ENCODE data around the gene OBSL1.

The OBSL1 gene

DNA sequence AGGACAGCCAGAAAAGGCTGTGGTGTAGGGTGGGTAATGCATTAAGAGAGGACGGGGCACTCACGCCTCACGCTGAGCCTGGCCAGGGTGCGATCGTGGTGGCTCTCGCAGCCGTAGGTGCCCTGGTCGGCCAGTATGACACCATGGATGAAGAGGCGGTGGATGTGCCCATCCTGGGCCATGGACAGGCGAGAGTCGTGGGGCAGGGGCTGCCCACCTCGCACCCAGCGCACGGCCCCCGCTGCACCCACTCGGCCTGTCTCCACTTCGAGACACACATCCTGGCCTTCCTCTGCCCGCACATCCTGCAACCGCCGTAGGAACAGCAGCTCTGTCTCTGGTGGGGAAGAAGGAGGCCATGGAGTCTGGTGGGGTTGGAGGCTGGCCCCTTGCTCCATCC is 15.4 kb downstream of the OBSL1 start:
- H3K27me3 ChIP-seq (ENCODE audit: control insufficient read depth, insufficient read depth, low read length): peaks cover 22% of the 10 kb centered on the region
- no peak overlapping the region for H3K9ac ChIP-seq (ENCODE audit: low read length)
- H3K4me3 ChIP-seq (ENCODE audit: low read depth, low read length): no peak overlapping the region
- H3K9me3 ChIP-seq (ENCODE audit: control insufficient read depth, insufficient read depth, low read depth, low read length): no peaks in the 10 kb centered on the region
- peaks cover 21% of the 10 kb centered on the region for H3K4me1 ChIP-seq (ENCODE audit: control insufficient read depth, insufficient read depth, low read length)
- H3K36me3 ChIP-seq (ENCODE audit: control insufficient read depth, insufficient read depth, low read length): peaks cover 21% of the 10 kb centered on the region
- H3K27ac ChIP-seq (ENCODE audit: low read depth, low read length): no peak overlapping the region

DNA sequence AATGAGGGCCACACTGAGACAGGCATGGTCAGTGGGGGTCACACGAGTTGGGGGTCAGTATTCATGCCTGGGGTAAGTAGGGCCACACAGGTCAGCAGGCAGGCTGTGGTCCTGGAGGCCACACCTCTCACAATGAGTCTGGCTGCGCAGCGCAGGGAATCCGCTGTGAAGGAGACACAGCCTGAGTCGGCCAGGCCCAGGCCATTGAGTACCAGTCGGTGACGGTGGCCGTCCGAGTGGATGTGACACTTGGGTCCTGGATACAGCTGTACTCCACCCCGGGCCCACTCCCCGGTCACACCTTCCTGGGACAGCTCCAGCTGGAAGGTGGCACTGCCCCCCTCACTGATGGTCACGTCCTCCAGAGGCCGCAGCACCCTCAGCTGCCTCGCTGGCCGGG is 17.0 kb downstream of the OBSL1 start:
- Histone ChIP-seq H3K9ac (ENCODE audit: low read length) (no peak overlapping the region), H3K4me1 (ENCODE audit: control insufficient read depth, insufficient read depth, low read length) (peaks cover 12% of the 10 kb centered on the region; the same call in 1 of the 2 replicates), H3K4me3 (ENCODE audit: low read depth, low read length) (no peak overlapping the region), H3K36me3 (ENCODE audit: control insufficient read depth, insufficient read depth, low read length) (peaks cover 20% of the 10 kb centered on the region), H3K27ac (ENCODE audit: low read depth, low read length) (no peak overlapping the region), H3K27me3 (ENCODE audit: control insufficient read depth, insufficient read depth, low read length) (peaks cover 28% of the 10 kb centered on the region), H3K9me3 (ENCODE audit: control insufficient read depth, insufficient read depth, low read depth, low read length) (no peaks in the 10 kb centered on the region)

DNA sequence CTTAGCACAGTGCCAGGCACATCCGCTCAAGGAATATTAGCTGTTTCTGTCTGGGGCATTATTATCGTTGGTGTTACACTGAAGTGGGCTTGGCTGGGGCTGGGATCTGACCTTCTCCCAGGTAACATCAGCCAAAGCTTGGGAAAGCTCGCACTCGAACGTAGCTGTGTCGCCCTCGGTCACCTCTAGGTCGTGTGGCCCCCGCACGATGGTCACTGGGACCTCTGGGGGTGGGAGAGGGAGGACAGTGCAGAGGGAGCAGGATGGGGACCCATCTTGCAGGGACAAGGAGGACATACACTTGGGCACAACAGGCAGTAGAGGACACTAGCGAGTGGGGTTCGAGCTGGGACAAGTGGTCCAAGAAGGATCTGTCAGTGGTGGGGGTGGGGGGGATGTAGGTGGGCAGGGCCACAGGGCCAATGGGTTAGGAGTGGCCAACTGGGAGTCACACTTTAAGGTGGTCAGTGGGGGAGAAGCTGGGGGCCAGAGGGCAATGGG is 17.8 kb downstream of the OBSL1 start:
- peak overlapping the region; percentile 84 for H3K4me3 ChIP-seq (ENCODE audit: low read depth, low read length)
- no peak overlapping the region for H3K9ac ChIP-seq (ENCODE audit: low read length)
- H3K27ac ChIP-seq (ENCODE audit: low read depth, low read length): no peak overlapping the region
- H3K27me3 ChIP-seq (ENCODE audit: control insufficient read depth, insufficient read depth, low read length): peaks cover 28% of the 10 kb centered on the region
- H3K9me3 ChIP-seq (ENCODE audit: control insufficient read depth, insufficient read depth, low read depth, low read length): no peaks in the 10 kb centered on the region
- H3K4me1 ChIP-seq (ENCODE audit: control insufficient read depth, insufficient read depth, low read length): peaks cover 12% of the 10 kb centered on the region; the same call in 1 of the 2 replicates
- H3K36me3 ChIP-seq (ENCODE audit: control insufficient read depth, insufficient read depth, low read length): peaks cover 14% of the 10 kb centered on the region

DNA sequence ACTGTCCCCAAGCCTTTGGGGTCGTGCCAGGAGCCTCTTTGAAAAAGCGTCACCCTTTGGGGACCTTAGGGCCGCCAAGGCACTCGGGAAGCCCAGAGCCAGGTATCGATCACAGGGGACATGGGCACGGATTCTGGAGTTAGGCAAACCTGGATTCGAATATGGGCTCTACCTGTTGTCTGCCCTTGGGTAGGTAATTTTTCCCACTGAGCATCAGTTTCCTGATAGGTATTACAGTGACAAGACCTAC is 18.2 kb downstream of the OBSL1 start:
- Histone ChIP-seq H3K4me3 (ENCODE audit: low read depth, low read length) (peak overlapping the region; percentile 84), H3K4me1 (ENCODE audit: control insufficient read depth, insufficient read depth, low read length) (peaks cover 12% of the 10 kb centered on the region; the same call in 1 of the 2 replicates), H3K27ac (ENCODE audit: low read depth, low read length) (no peak overlapping the region), H3K36me3 (ENCODE audit: control insufficient read depth, insufficient read depth, low read length) (peaks cover 17% of the 10 kb centered on the region), H3K9me3 (ENCODE audit: control insufficient read depth, insufficient read depth, low read depth, low read length) (no peaks in the 10 kb centered on the region), H3K27me3 (ENCODE audit: control insufficient read depth, insufficient read depth, low read length) (peaks cover 28% of the 10 kb centered on the region), H3K9ac (ENCODE audit: low read length) (peak overlapping the region; percentile 53)

DNA sequence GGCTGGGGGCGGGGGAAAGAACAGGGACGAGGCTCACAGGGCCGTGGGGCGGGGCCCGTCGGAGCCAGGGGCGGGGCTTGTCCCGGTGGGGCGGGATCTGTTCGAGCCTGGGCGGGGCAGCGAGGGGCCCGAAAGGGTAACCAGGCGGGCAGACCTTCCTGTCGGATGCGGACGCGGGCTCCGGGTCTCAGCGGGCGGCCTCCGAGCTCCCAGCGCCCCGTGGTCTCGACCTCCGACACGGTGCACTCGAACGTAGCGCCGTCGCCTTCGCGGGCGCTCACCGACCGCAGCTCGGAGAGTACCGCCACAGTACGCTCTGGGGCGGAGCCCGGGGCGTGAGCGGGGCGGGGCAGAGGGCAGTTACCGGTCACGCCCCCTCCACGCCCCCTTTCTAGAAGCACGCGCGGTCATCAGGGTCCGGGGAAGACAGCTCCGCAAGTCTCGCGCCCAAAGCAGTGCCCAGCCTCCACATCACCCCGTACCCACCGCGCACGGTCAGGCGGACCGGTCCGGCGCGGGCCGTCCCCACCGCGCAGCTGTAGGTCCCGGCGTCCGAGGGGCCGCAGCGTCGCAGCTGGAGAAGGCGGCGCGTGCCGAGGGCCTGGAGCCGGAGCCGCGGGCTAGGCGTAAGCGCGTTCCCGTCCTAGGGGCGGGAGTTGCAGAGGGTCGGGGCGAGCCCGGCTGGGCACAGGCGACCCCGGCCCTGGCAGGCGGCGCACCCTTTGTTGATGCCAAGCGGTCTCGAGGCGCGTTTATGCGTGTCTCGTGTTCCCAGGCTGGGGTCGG is 18.8 kb downstream of the OBSL1 start:
- Histone ChIP-seq H3K9me3 (ENCODE audit: control insufficient read depth, insufficient read depth, low read depth, low read length) (no peaks in the 10 kb centered on the region), H3K9ac (ENCODE audit: low read length) (peak overlapping the region; percentile 73), H3K4me3 (ENCODE audit: low read depth, low read length) (peak overlapping the region; percentile 84), H3K4me1 (ENCODE audit: control insufficient read depth, insufficient read depth, low read length) (peaks cover 12% of the 10 kb centered on the region; the same call in 1 of the 2 replicates), H3K36me3 (ENCODE audit: control insufficient read depth, insufficient read depth, low read length) (peaks cover 21% of the 10 kb centered on the region), H3K27me3 (ENCODE audit: control insufficient read depth, insufficient read depth, low read length) (peaks cover 28% of the 10 kb centered on the region), H3K27ac (ENCODE audit: low read depth, low read length) (no peak overlapping the region)

DNA sequence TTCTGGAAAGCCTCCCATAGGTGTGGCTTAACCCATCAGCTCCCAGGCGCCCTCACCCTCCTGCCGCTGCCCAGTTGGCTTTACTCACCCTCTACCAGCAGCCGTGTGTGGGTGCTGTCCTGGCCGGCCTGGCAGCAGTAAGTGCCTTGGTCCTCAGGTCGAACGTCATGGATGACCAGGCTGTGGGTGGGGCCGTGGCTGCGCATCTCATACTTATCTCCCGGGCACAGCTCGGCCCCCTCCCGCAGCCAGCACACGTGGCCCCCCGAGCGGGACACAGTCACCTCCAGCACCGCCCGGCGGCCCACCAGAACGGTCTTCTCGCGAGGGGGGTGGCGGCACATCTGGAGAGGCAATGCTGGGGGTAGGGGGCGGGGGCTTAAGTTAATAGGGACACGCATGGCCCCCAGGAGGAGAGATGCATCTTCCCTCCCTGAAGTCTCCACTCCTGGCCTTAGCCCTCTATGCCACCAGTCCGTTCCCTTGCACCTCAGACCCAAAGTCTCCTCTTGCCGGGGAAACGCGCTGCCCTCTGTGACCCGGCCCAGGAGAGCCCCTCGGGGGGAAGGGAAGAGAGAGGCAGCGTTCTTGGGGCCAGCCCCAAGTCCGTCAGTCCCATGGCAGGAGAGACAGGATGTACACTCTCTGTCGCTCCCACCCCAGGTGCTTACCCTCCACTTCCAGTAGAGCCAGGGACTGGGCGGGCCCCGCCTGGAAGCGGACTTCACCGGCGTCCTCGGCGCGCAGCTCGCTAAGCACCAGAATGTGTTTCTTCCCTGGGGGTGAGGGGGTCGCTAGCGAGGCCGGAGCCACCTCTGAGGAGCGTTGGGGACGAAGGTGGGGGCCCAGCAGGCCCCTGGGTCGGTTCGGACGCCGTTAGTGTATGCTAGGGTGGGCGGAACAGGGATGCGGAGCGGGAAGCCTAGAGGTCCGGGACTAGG is 19.6 kb downstream of the OBSL1 start:
- Histone ChIP-seq H3K4me1 (ENCODE audit: control insufficient read depth, insufficient read depth, low read length) (peaks cover 12% of the 10 kb centered on the region; the same call in 1 of the 2 replicates), H3K4me3 (ENCODE audit: low read depth, low read length) (peak overlapping the region; percentile 84), H3K9ac (ENCODE audit: low read length) (peak overlapping the region; percentile 73), H3K27ac (ENCODE audit: low read depth, low read length) (peak overlapping the region; percentile 48; the same call in 1 of the 2 replicates), H3K27me3 (ENCODE audit: control insufficient read depth, insufficient read depth, low read length) (peaks cover 28% of the 10 kb centered on the region), H3K9me3 (ENCODE audit: control insufficient read depth, insufficient read depth, low read depth, low read length) (no peaks in the 10 kb centered on the region), H3K36me3 (ENCODE audit: control insufficient read depth, insufficient read depth, low read length) (peaks cover 19% of the 10 kb centered on the region)

DNA sequence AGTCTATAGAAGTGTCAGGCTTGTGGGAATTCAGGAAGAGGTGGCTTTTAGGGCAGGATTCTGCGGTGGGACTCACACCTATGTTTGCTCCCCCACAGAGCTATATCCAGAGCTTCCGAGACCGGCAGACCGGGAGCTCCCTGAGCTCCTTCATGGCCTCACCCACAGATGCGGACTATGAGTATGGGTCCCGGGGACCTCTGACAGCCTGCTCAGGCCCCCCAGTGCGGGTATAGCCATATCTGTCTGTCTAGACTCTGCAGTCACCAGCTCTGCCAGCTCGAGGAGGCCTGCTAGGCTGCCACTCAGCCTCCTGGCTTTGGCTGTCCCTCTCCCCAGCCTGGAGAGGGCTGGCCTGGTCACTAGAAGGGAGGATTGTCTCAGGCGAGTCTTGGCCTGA is 21.7 kb downstream of the OBSL1 start:
- H3K4me3 ChIP-seq (ENCODE audit: low read depth, low read length): no peak overlapping the region
- no peak overlapping the region for H3K27ac ChIP-seq (ENCODE audit: low read depth, low read length)
- H3K9ac ChIP-seq (ENCODE audit: low read length): no peak overlapping the region
- peaks cover 13% of the 10 kb centered on the region; the same call in 1 of the 2 replicates for H3K4me1 ChIP-seq (ENCODE audit: control insufficient read depth, insufficient read depth, low read length)
- H3K36me3 ChIP-seq (ENCODE audit: control insufficient read depth, insufficient read depth, low read length): peaks cover 11% of the 10 kb centered on the region; the same call in 1 of the 2 replicates
- H3K9me3 ChIP-seq (ENCODE audit: control insufficient read depth, insufficient read depth, low read depth, low read length): no peaks in the 10 kb centered on the region
- peaks cover 47% of the 10 kb centered on the region for H3K27me3 ChIP-seq (ENCODE audit: control insufficient read depth, insufficient read depth, low read length)

DNA sequence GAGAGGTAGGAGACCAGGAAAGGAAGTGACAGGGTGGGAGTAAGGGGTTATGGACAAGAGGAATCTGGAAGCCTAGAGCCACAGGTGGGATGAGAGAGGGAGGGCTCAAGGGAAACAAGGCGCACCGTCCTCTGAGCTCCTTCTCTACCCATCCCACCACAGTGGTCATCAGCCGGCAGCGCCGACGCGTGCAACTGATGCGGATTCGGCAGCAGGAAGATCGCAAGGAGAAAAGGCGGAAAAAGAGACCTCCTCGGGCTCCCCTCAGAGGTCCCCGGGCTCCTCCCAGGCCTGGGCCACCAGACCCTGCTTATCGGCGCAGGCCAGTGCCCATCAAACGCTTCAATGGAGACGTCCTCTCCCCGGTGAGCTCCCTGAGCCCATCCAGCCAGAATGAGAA is 22.3 kb downstream of the OBSL1 start:
- H3K4me3 ChIP-seq (ENCODE audit: low read depth, low read length): no peak overlapping the region
- H3K27ac ChIP-seq (ENCODE audit: low read depth, low read length): no peak overlapping the region
- H3K9ac ChIP-seq (ENCODE audit: low read length): no peak overlapping the region
- H3K9me3 ChIP-seq (ENCODE audit: control insufficient read depth, insufficient read depth, low read depth, low read length): no peaks in the 10 kb centered on the region
- H3K36me3 ChIP-seq (ENCODE audit: control insufficient read depth, insufficient read depth, low read length): peaks cover 11% of the 10 kb centered on the region; the same call in 1 of the 2 replicates
- H3K4me1 ChIP-seq (ENCODE audit: control insufficient read depth, insufficient read depth, low read length): peaks cover 16% of the 10 kb centered on the region; the same call in 1 of the 2 replicates
- H3K27me3 ChIP-seq (ENCODE audit: control insufficient read depth, insufficient read depth, low read length): peaks cover 50% of the 10 kb centered on the region

DNA sequence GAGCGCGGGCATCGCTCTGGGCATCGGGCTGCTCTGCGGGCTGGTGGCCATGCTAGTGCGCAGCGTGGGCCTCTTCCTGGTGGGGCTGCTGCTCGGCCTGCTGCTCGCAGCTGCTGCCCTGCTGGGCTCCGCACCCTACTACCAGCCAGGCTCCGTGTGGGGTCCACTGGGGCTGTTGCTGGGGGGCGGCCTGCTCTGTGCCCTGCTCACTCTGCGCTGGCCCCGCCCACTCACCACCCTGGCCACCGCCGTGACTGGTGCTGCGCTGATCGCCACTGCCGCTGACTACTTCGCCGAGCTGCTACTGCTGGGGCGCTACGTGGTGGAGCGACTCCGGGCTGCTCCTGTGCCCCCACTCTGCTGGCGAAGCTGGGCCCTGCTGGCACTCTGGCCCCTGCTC is 23.7 kb downstream of the OBSL1 start:
- H3K9me3 ChIP-seq (ENCODE audit: control insufficient read depth, insufficient read depth, low read depth, low read length): no peaks in the 10 kb centered on the region
- no peak overlapping the region for H3K9ac ChIP-seq (ENCODE audit: low read length)
- H3K27me3 ChIP-seq (ENCODE audit: control insufficient read depth, insufficient read depth, low read length): peaks cover 37% of the 10 kb centered on the region
- peaks cover 11% of the 10 kb centered on the region; the same call in 1 of the 2 replicates for H3K36me3 ChIP-seq (ENCODE audit: control insufficient read depth, insufficient read depth, low read length)
- no peak overlapping the region for H3K4me3 ChIP-seq (ENCODE audit: low read depth, low read length)
- no peak overlapping the region for H3K27ac ChIP-seq (ENCODE audit: low read depth, low read length)
- peaks cover 10% of the 10 kb centered on the region; the same call in 1 of the 2 replicates for H3K4me1 ChIP-seq (ENCODE audit: control insufficient read depth, insufficient read depth, low read length)

DNA sequence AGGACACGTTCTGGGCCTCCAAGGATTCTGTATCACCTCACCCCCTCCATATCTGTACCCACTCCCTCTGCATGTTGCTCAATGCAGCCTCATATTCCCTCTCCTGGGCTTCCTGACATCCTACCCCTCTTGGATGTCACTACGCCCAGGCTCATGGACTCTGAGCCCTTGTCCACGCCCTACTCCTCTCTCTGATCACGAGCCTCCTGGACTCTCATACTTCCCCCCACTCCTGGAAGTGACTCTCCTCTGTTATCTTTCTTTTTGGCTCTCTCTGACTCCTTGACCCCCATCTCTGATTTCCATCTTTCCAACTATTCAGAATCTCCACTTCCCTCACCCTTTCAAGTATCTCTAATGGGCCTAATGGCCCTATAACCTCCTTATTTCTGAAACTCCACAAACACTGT is 25.4 kb downstream of the OBSL1 start:
- Histone ChIP-seq H3K9ac (ENCODE audit: low read length) (no peak overlapping the region), H3K4me1 (ENCODE audit: control insufficient read depth, insufficient read depth, low read length) (peaks cover 12% of the 10 kb centered on the region; the same call in 1 of the 2 replicates), H3K36me3 (ENCODE audit: control insufficient read depth, insufficient read depth, low read length) (peaks cover 16% of the 10 kb centered on the region), H3K4me3 (ENCODE audit: low read depth, low read length) (no peak overlapping the region), H3K27me3 (ENCODE audit: control insufficient read depth, insufficient read depth, low read length) (peaks cover 32% of the 10 kb centered on the region), H3K9me3 (ENCODE audit: control insufficient read depth, insufficient read depth, low read depth, low read length) (no peaks in the 10 kb centered on the region), H3K27ac (ENCODE audit: low read depth, low read length) (no peak overlapping the region)

Measured in HUES6 (cell line).